Measurements from ENCODE around the gene SGK1. TPM values are rescaled to one million over a fixed set of nuclear protein-coding genes. Genes with fewer than 3 reads are reported as not detected.

SGK1 gene
- polyA plus RNA-seq, 1 of the 3 experiments (the other 2 are of a cell fraction) = 440 TPM

- TF ChIP-seq PBX3 (IDR thresholded peaks at IDR 0.05) = no peak
- TF ChIP-seq MEF2A (IDR thresholded peaks at IDR 0.05; ENCODE audit: borderline replicate concordance, low read depth) = no peak
- no peak for TF ChIP-seq CTCF (IDR thresholded peaks at IDR 0.05)
- TF ChIP-seq MAX (IDR thresholded peaks at IDR 0.05; ENCODE audit: low read depth) = no peak
- no peak for TF ChIP-seq EP300 (IDR thresholded peaks at IDR 0.05; ENCODE audit: borderline replicate concordance in 1 of 2, low read depth in 1 of 2, low read length in 1 of 2)
- no peak for TF ChIP-seq POLR2AphosphoS5 (IDR thresholded peaks at IDR 0.05; ENCODE audit: low read depth, low read length)
These were observed 169.3 kb downstream of the SGK1 start (continued) for GRCh38 chr6:134148566-134148965.

- H4K20me1 ChIP-seq (ENCODE audit: insufficient read depth) = no peaks in the 10 kb centered on the region
- no peaks in the 10 kb centered on the region; a peak in 1 of 4 replicates for H3K4me1 ChIP-seq (ENCODE audit: control insufficient read depth in 1 of 2, insufficient read depth in 2 of 2, low read depth in 1 of 2, low read length in 1 of 2)
- H3K36me3 ChIP-seq (replicated peaks in 1 of 2; ENCODE audit: control insufficient read depth in 1 of 2, insufficient read depth in 2 of 2, low read length in 1 of 2) = no peaks in the 10 kb centered on the region
- H3F3A ChIP-seq (replicated peaks; ENCODE audit: insufficient read depth) = no peaks in the 10 kb centered on the region
- POLR2A ChIA-PET = no interaction called here
- CTCF ChIA-PET = interaction anchor here (1.1 to 3.8 kb wide), 4 partner anchors 9 to 793 kb away, joined by 3 to 27 read pairs (median 10); no protein-coding TSS in a partner anchor
- H3K27me3 ChIP-seq (ENCODE audit: insufficient read depth) = no peaks in the 10 kb centered on the region
- no peak overlapping the region for H3K9ac ChIP-seq
- H3K4me2 ChIP-seq = no peak overlapping the region
- no peaks in the 10 kb centered on the region for H3K79me2 ChIP-seq (ENCODE audit: insufficient read depth)
- DNase-seq = no peak
- H3K27ac ChIP-seq (ENCODE audit: low read depth in 2 of 2, low read length in 1 of 2) = no peak overlapping the region
- H3K4me3 ChIP-seq (ENCODE audit: low read depth in 2 of 2, low read length in 1 of 2) = no peak overlapping the region
- WGBS (ENCODE audit: low lambda C conversion rate) = 95% methylated on average over 9 of the region's 9 CpGs
- H3K9me2 ChIP-seq = no peaks in the 10 kb centered on the region
- no peak overlapping the region for H2AFZ ChIP-seq (ENCODE audit: low read depth)
- no peaks in the 10 kb centered on the region for H3K9me3 ChIP-seq
- TF ChIP-seq NRF1 (IDR thresholded peaks at IDR 0.05; ENCODE audit: low read depth, low read length) = no peak
- TF ChIP-seq CHD2 (IDR thresholded peaks at IDR 0.05; ENCODE audit: low read length, partially characterized antibody) = no peak
- no peak for TF ChIP-seq TEAD4 (IDR thresholded peaks at IDR 0.05; ENCODE audit: borderline replicate concordance, insufficient read depth)
- no peak for TF ChIP-seq YY1 (IDR thresholded peaks at IDR 0.05; ENCODE audit: low read depth)
- TF ChIP-seq MAX (IDR thresholded peaks at IDR 0.05; ENCODE audit: low read depth) = no peak
- TF ChIP-seq IRF3 (IDR thresholded peaks at IDR 0.05; ENCODE audit: low read depth, low read length) = no peak
- TF ChIP-seq USF2 (IDR thresholded peaks at IDR 0.05; ENCODE audit: borderline replicate concordance, low read depth, low read length) = no peak
- TF ChIP-seq FOSL2 (IDR thresholded peaks at IDR 0.05; ENCODE audit: borderline replicate concordance, low read depth) = no peak
- TF ChIP-seq TAF1 (IDR thresholded peaks at IDR 0.05; ENCODE audit: borderline replicate concordance, low read depth, low read length) = no peak
- TF ChIP-seq GATA2 (CRISPR knock-in tag; IDR thresholded peaks at IDR 0.05) = no peak
- TF ChIP-seq MEF2A (IDR thresholded peaks at IDR 0.05; ENCODE audit: borderline replicate concordance, low read depth) = no peak
- no peak for TF ChIP-seq NFIC (IDR thresholded peaks at IDR 0.05; ENCODE audit: borderline replicate concordance)
- no peak for TF ChIP-seq SMC3 (IDR thresholded peaks at IDR 0.05; ENCODE audit: low read depth, low read length)
- no peak for TF ChIP-seq EZH2phosphoT487 (IDR thresholded peaks at IDR 0.05; ENCODE audit: borderline replicate concordance, low read depth)
- TF ChIP-seq MXI1 (IDR thresholded peaks at IDR 0.05; ENCODE audit: low read depth, low read length) = no peak
- TF ChIP-seq PBX3 (IDR thresholded peaks at IDR 0.05) = no peak
- TF ChIP-seq JUND (IDR thresholded peaks at IDR 0.05) = no peak
- TF ChIP-seq SIN3A (IDR thresholded peaks at IDR 0.05; ENCODE audit: borderline replicate concordance, low read depth, low read length) = no peak
- TF ChIP-seq EP300 (IDR thresholded peaks at IDR 0.05; ENCODE audit: borderline replicate concordance in 1 of 2, low read depth in 1 of 2, low read length in 1 of 2) = no peak
- no peak for TF ChIP-seq RCOR1 (IDR thresholded peaks at IDR 0.05; ENCODE audit: low read length)
These were observed 170.8 kb downstream of the SGK1 start for GRCh38 chr6:134147034-134147533.

Measured in SK-N-SH (cell line).